Endothelial cell of umbilical vein (primary cell): ENCODE results near the gene CAMTA1. TPM values are rescaled to one million over a fixed set of nuclear protein-coding genes. Genes with fewer than 3 reads are reported as not detected.

Source experiments
- BruUV-seq: library from RNA; stranded (reverse); fragments of 400-500 nt; replicated peaks from 2 replicates; lab custom pipeline; 2021; lab: Mats Ljungman, UMichigan
- CTCF ChIA-PET: fragments of 300-600, 350-600 bp; sonication (Branson Sonifier 250); formaldehyde crosslinking; loops from one replicate; lab custom pipeline; 2021; ENCODE audit warnings: antibody characterized with exemption, inconsistent platforms; lab: Charles Lee
- POLR2A ChIA-PET: fragments of 300-600, 350-600 bp; sonication (Branson Sonifier 250); formaldehyde crosslinking; loops from one replicate; lab custom pipeline; 2021; ENCODE audit warnings: antibody characterized with exemption, inconsistent platforms; lab: Charles Lee
- DNase-seq: peaks from one replicate; pipeline ENCODE4 v3.0.0-alpha.2; 2011; ENCODE audit warnings: low read depth, low spot score
- FAIRE-seq: peaks from 2 replicates; lab custom pipeline; 2011; peaks lifted over from hg19 to GRCh38; lab: Jason Lieb, UNC
- H2AFZ ChIP-seq: 2 replicates; pipeline ENCODE4 v1.6.0; 2012; ENCODE audit warnings: low read depth, low read length, control low read depth, inconsistent platforms
- H3K27ac ChIP-seq: 2 replicates; pipeline ENCODE4 v1.5.1; 2011; ENCODE audit warnings: low read depth, mild to moderate bottlenecking, control low read depth, low read length, moderate library complexity; ENCODE audit not compliant: insufficient read depth
- H3K27me3 ChIP-seq, 2 experiments: 2 replicates each; pipeline versions ENCODE4 v1.6.0 to v1.6.1; 2011; ENCODE audit warnings: low read length in 2 of 2, mixed read lengths in 1 of 2; ENCODE audit not compliant: control insufficient read depth in 2 of 2, insufficient read depth in 2 of 2
- H3K36me3 ChIP-seq, 2 experiments: 2 replicates in 1 of 2; 3 replicates in 1 of 2; pipeline ENCODE4 v1.5.1; 2011; ENCODE audit warnings: low read length in 2 of 2, mild to moderate bottlenecking in 1 of 2, moderate library complexity in 1 of 2; ENCODE audit not compliant: control insufficient read depth in 2 of 2, insufficient read depth in 2 of 2; ENCODE audit errors: extremely low read depth in 1 of 2
- H3K4me1 ChIP-seq: 3 replicates; pipeline ENCODE4 v1.5.1; 2011; ENCODE audit warnings: mild to moderate bottlenecking, low read length; ENCODE audit not compliant: control insufficient read depth, insufficient read depth; ENCODE audit errors: extremely low read depth
- H3K4me2 ChIP-seq: 2 replicates; pipeline ENCODE4 v1.6.1; 2011; ENCODE audit warnings: low read length, control low read depth, mixed read lengths; ENCODE audit not compliant: insufficient read depth
- H3K4me3 ChIP-seq, 3 experiments: fragments of 200-600 bp in 1 of 3; sonication (generic), shearing (Covaris generic) in 1 of 3; replicated peaks in 1 of 3; 2 replicates each; pipeline ENCODE4 v1.5.1; 2011 to 2016; ENCODE audit warnings: control low read depth in 3 of 3, low read length in 3 of 3, mild to moderate bottlenecking in 2 of 3, inconsistent platforms in 1 of 3, low read depth in 1 of 3, moderate library complexity in 1 of 3; ENCODE audit not compliant: insufficient read depth in 1 of 3
- H3K79me2 ChIP-seq: 2 replicates; pipeline ENCODE4 v1.6.0; 2012; ENCODE audit warnings: low read length, inconsistent platforms; ENCODE audit not compliant: control insufficient read depth, insufficient read depth
- H3K9ac ChIP-seq: replicated peaks from 2 replicates; pipeline ENCODE3; 2011; ENCODE audit warnings: low read length, control low read depth; ENCODE audit not compliant: insufficient read depth; ENCODE audit errors: extremely low read depth
- H3K9me1 ChIP-seq: replicated peaks from 3 replicates; pipeline ENCODE4 v1.6.0; 2011; ENCODE audit warnings: mild to moderate bottlenecking, low read length; ENCODE audit not compliant: control insufficient read depth, insufficient read depth; ENCODE audit errors: extremely low read depth
- H3K9me3 ChIP-seq: replicated peaks from 2 replicates; pipeline ENCODE4 v1.5.1; 2012; ENCODE audit warnings: low read length, inconsistent platforms; ENCODE audit not compliant: control insufficient read depth, insufficient read depth
- H4K20me1 ChIP-seq: replicated peaks from 2 replicates; pipeline ENCODE3; 2011; ENCODE audit warnings: mild to moderate bottlenecking, low read length; ENCODE audit not compliant: control insufficient read depth, insufficient read depth; ENCODE audit errors: extremely low read depth
- EZH2 ChIP-seq: IDR thresholded peaks from 2 replicates; pipeline ENCODE4 v1.6.1; 2012; ENCODE audit warnings: borderline replicate concordance, low read depth, mild to moderate bottlenecking, moderate library complexity, low read length, inconsistent platforms; ENCODE audit not compliant: severe bottlenecking
- FOS ChIP-seq: IDR thresholded peaks from 2 replicates; pipeline ENCODE4 v1.6.1; 2011; ENCODE audit warnings: mild to moderate bottlenecking, low read length, moderate library complexity, borderline replicate concordance; ENCODE audit not compliant: insufficient read depth
- GATA2 ChIP-seq: IDR thresholded peaks from 2 replicates; pipeline ENCODE4 v1.7.0; 2011; ENCODE audit warnings: low read depth, mild to moderate bottlenecking, moderate library complexity, mixed read lengths, low read length; ENCODE audit not compliant: insufficient read length, insufficient read depth
- JUN ChIP-seq: IDR thresholded peaks from 2 replicates; pipeline ENCODE4 v1.6.1; 2011; ENCODE audit warnings: borderline replicate concordance, low read depth; ENCODE audit not compliant: insufficient read length, insufficient read depth
- MYC ChIP-seq: IDR thresholded peaks from one replicate; pipeline ENCODE4 v1.6.1; 2011; ENCODE audit warnings: mild to moderate bottlenecking, low read depth, low read length
- POLR2A ChIP-seq: IDR thresholded peaks from 2 replicates; pipeline ENCODE4 v1.6.1; 2012; ENCODE audit warnings: low read depth, mild to moderate bottlenecking, control low read depth, low read length
- POLR2AphosphoS5 ChIP-seq: IDR thresholded peaks from 2 replicates; pipeline ENCODE4 v1.6.1; 2012; ENCODE audit warnings: low read depth, mild to moderate bottlenecking, control low read depth, low read length, moderate library complexity; ENCODE audit not compliant: insufficient read depth
- dilution Hi-C: fragments of 300-500 bp; cut with MboI; formaldehyde crosslinking; loops from one replicate; pipeline ENCODE4 v1.15.0; 2019; ENCODE audit warnings: low sequenced_read_pairs; ENCODE audit not compliant: extremely low pct_ligation_motif_present
- intact Hi-C: fragments of 100-400 bp; cut with micrococcal nuclease; formaldehyde crosslinking; loops from one replicate; pipeline ENCODE4 v1.10.0; 2022
- polyA plus RNA-seq, 4 experiments: library from polyadenylated mRNA; depleted of rRNA in 3 of 4; stranded (reverse) in 3 of 4; unstranded in 1 of 4; fragments of >200 nt; gene quantifications; 2 replicates each; pipeline versions ENCODE4 v1.2.1 to v1.2.3, GENCODE V29; 2011 to 2012; ENCODE audit warnings: missing spikeins in 1 of 4
- total RNA-seq: library from RNA; stranded (reverse); gene quantifications from 2 replicates; pipeline ENCODE4 v1.2.3, GENCODE V29; 2021
- TF ChIP-seq, protein P1 (sequence below), 2 donors: IDR thresholded peaks; 1 replicate in 1 of 2; 2 replicates in 1 of 2; pipeline ENCODE4 v1.5.1; 2011; ENCODE audit warnings: low read length in 2 of 2, mild to moderate bottlenecking in 2 of 2, moderate library complexity in 2 of 2, control low read depth in 1 of 2, inconsistent platforms in 1 of 2, low read depth in 1 of 2; ENCODE audit not compliant: insufficient read depth in 1 of 2; ENCODE audit errors: extremely low read depth in 1 of 2
- TF ChIP-seq, protein P2 (sequence below): IDR thresholded peaks from 2 replicates; pipeline ENCODE4 v1.6.1; 2011; ENCODE audit not compliant: insufficient read depth, insufficient read length

The CAMTA1 gene
- total and polyA plus RNA-seq, 2 donors (not counting 3 experiments of a cell fraction or from before 2014, with no cell fraction given) = 50.8 to 92.7 TPM

DNA sequence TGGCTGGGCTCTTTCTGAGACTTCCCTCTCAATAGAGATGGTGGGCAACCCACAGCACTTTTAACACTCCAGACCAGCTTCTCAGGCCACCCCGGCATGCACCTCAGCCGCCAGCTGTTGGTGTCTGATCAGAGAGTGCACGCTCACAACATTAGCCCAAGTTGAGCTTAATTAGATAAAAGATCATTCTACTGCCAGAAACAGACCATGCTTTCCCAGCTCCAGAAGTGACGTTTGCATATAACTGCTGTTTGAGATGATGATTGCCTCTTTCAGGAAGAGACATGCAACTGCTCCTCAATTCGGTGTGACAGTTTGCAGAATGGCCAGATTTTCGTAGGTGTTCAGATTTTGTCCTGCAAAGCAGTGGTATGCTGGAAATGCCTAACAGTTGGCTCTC is 700.6 kb downstream of the CAMTA1 start:
- Histone ChIP-seq H3K4me1 (no peaks in the 10 kb centered on the region), H3K4me3 (no peak overlapping the region), H3K4me2 (no peak overlapping the region), H2AFZ (no peak overlapping the region), H3K9ac (no peak overlapping the region), H4K20me1 (no peaks in the 10 kb centered on the region), H3K9me1 (no peaks in the 10 kb centered on the region), H3K27ac (no peak overlapping the region), H3K27me3 (no peaks in the 10 kb centered on the region), H3K9me3 (no peaks in the 10 kb centered on the region), H3K79me2 (no peaks in the 10 kb centered on the region), H3K36me3 (no peaks in the 10 kb centered on the region)
- DNase-seq (no peak), FAIRE-seq (no peak)
- POLR2A ChIA-PET = no interaction called here
- TF ChIP-seq JUN (no peak), GATA2 (no peak), FOS (no peak), EZH2 (no peak), MYC (no peak), POLR2AphosphoS5 (no peak), POLR2A (no peak)
- TF ChIP-seq, protein P1, sequence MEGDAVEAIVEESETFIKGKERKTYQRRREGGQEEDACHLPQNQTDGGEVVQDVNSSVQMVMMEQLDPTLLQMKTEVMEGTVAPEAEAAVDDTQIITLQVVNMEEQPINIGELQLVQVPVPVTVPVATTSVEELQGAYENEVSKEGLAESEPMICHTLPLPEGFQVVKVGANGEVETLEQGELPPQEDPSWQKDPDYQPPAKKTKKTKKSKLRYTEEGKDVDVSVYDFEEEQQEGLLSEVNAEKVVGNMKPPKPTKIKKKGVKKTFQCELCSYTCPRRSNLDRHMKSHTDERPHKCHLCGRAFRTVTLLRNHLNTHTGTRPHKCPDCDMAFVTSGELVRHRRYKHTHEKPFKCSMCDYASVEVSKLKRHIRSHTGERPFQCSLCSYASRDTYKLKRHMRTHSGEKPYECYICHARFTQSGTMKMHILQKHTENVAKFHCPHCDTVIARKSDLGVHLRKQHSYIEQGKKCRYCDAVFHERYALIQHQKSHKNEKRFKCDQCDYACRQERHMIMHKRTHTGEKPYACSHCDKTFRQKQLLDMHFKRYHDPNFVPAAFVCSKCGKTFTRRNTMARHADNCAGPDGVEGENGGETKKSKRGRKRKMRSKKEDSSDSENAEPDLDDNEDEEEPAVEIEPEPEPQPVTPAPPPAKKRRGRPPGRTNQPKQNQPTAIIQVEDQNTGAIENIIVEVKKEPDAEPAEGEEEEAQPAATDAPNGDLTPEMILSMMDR (IDR thresholded peaks at IDR 0.05; ENCODE audit: extremely low read depth in 1 of 2, insufficient read depth in 1 of 2, low read depth in 1 of 2, low read length in 2 of 2) = no peak
- TF ChIP-seq, protein P2, sequence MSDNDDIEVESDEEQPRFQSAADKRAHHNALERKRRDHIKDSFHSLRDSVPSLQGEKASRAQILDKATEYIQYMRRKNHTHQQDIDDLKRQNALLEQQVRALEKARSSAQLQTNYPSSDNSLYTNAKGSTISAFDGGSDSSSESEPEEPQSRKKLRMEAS = no peak
- intact Hi-C loops = no loop called here
- dilution Hi-C loops = no loop called here
- BruUV-seq = no TSS peak
- CTCF ChIA-PET = interaction anchor here (1.2 to 1.5 kb wide), 2 partner anchors 14 to 22 kb away, joined by 3 read pairs; no protein-coding TSS in a partner anchor
